ENCODE data around the gene GNB5.
"Not testable (repeated sequence)": the region's sequence is repeated elsewhere in the genome, so short reads cannot be mapped to it uniquely, and the experiment has no call there.

The GNB5 gene

GRCh38 chr15:52191207-52191606, at the start of gene GNB5:
Gene GNB5, minus strand, starts transcription at chr15:52191392. Its CDS starts 6,716 bp downstream, at chr15:52184676.
- DNase-seq: no peak

- DNase-seq: no peak
Observed at GRCh38 chr15:52240166-52240565, 49.0 kb upstream of the GNB5 start.

- not testable (repeated sequence) for DNase-seq
Observed at GRCh38 chr15:52238989-52239525, 47.9 kb upstream of the GNB5 start.

- no peak for DNase-seq
Observed at GRCh38 chr15:52238149-52238548, 47.0 kb upstream of the GNB5 start.

- DNase-seq: no peak
Observed at GRCh38 chr15:52236013-52236412, 44.8 kb upstream of the GNB5 start.

GRCh38 chr15:52234596-52235541, 43.7 kb upstream of the GNB5 start:
- DNase-seq: no peak

- DNase-seq: no peak
Observed at GRCh38 chr15:52233405-52233804, 42.2 kb upstream of the GNB5 start.

- no peak for DNase-seq
Observed at GRCh38 chr15:52232327-52232726, 41.1 kb upstream of the GNB5 start.

GRCh38 chr15:52230073-52230472, 38.9 kb upstream of the GNB5 start:
- DNase-seq: no peak

- no peak for DNase-seq
Observed at GRCh38 chr15:52228921-52229320, 37.7 kb upstream of the GNB5 start.

GRCh38 chr15:52227456-52227855, 36.3 kb upstream of the GNB5 start:
- no peak for DNase-seq

GRCh38 chr15:52225230-52225629, 34.0 kb upstream of the GNB5 start:
- no peak for DNase-seq

GRCh38 chr15:52224211-52224610, 33.0 kb upstream of the GNB5 start:
- no peak for DNase-seq

- DNase-seq: no peak
Observed at GRCh38 chr15:52221730-52222129, 30.5 kb upstream of the GNB5 start.

GRCh38 chr15:52220937-52221660, 29.9 kb upstream of the GNB5 start:
- no peak for DNase-seq

- no peak for DNase-seq
Observed at GRCh38 chr15:52220251-52220650, 29.1 kb upstream of the GNB5 start.

- no peak for DNase-seq
Observed at GRCh38 chr15:52218816-52219215, 27.6 kb upstream of the GNB5 start.

- no peak for DNase-seq
Observed at GRCh38 chr15:52218371-52218770, 27.2 kb upstream of the GNB5 start.

GRCh38 chr15:52217186-52217585, 26.0 kb upstream of the GNB5 start:
- DNase-seq: no peak

GRCh38 chr15:52214553-52214952, 23.4 kb upstream of the GNB5 start:
- DNase-seq: no peak

- DNase-seq: no peak
Observed at GRCh38 chr15:52213206-52213605, 22.0 kb upstream of the GNB5 start.

- DNase-seq: no peak
Observed at GRCh38 chr15:52208306-52208946, 17.2 kb upstream of the GNB5 start.

- no peak for DNase-seq
Observed at GRCh38 chr15:52207191-52207590, 16.0 kb upstream of the GNB5 start.
